Progenitor cell of endocrine pancreas (in vitro differentiated cells): ENCODE measurements around the gene CLEC16A. TPM values are rescaled to one million over a fixed set of nuclear protein-coding genes. Genes with fewer than 3 reads are reported as not detected.

ENCODE experiments used
- DNase-seq: peaks from one replicate; pipeline ENCODE4 v3.0.0; 2021; ENCODE audit warnings: low spot score; ENCODE audit not compliant: unreplicated experiment
- H3K27ac Mint-ChIP-seq: 2 replicates; pipeline ENCODE4 v1.8.0; 2021; ENCODE audit warnings: mild to moderate bottlenecking, moderate library complexity, mixed read lengths
- H3K27me3 Mint-ChIP-seq: 2 replicates; pipeline ENCODE4 v1.8.0; 2021; ENCODE audit warnings: mixed read lengths
- H3K36me3 Mint-ChIP-seq: 2 replicates; pipeline ENCODE4 v1.8.0; 2022; ENCODE audit warnings: mixed read lengths; ENCODE audit not compliant: insufficient read depth
- H3K4me1 Mint-ChIP-seq: 2 replicates; pipeline ENCODE4 v1.8.0; 2021; ENCODE audit warnings: low read depth, mixed read lengths
- H3K4me3 Mint-ChIP-seq: 2 replicates; pipeline ENCODE4 v1.8.0; 2021; ENCODE audit warnings: low read depth, mild to moderate bottlenecking, moderate library complexity, mixed read lengths
- H3K9me3 Mint-ChIP-seq: 2 replicates; pipeline ENCODE4 v1.8.0; 2021; ENCODE audit warnings: low read depth, mixed read lengths
- total RNA-seq: library from RNA; stranded (reverse); gene quantifications from 2 replicates; pipeline ENCODE4 v1.2.1, GENCODE V29; 2021
- TF ChIP-seq, protein P1 (sequence below): fragments of 200-600 bp; sonication (generic); IDR thresholded peaks from one replicate; pipeline ENCODE4 v1.5.0; 2021; ENCODE audit warnings: antibody characterized with exemption, mild to moderate bottlenecking; ENCODE audit not compliant: unreplicated experiment

CLEC16A gene
- total RNA-seq, 1 donor from 2014 or later: 34.3 TPM

DNA sequence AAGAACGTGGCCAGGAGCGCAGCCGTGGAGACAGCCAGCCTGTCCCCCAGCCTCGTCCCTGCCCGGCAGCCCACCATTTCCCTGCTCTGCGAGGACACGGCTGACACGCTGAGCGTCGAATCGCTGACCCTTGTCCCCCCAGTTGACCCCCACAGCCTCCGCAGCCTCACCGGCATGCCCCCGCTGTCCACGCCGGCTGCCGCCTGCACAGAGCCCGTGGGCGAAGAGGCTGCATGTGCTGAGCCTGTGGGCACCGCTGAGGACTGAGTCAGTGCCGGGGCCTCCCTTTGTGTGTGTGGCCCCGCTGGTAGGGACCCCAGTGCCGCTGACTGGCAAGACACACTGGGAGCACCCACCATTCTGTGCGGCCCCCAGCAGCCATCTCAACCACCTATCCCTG lies 234.1 kb downstream of the CLEC16A start:
- Mint-ChIP-seq H3K36me3 (peaks cover 10% of the 10 kb centered on the region), H3K4me1 (no peaks in the 10 kb centered on the region), H3K9me3 (no peaks in the 10 kb centered on the region), H3K4me3 (no peak overlapping the region), H3K27me3 (no peaks in the 10 kb centered on the region), H3K27ac (no peak overlapping the region)
- TF ChIP-seq, protein P1, sequence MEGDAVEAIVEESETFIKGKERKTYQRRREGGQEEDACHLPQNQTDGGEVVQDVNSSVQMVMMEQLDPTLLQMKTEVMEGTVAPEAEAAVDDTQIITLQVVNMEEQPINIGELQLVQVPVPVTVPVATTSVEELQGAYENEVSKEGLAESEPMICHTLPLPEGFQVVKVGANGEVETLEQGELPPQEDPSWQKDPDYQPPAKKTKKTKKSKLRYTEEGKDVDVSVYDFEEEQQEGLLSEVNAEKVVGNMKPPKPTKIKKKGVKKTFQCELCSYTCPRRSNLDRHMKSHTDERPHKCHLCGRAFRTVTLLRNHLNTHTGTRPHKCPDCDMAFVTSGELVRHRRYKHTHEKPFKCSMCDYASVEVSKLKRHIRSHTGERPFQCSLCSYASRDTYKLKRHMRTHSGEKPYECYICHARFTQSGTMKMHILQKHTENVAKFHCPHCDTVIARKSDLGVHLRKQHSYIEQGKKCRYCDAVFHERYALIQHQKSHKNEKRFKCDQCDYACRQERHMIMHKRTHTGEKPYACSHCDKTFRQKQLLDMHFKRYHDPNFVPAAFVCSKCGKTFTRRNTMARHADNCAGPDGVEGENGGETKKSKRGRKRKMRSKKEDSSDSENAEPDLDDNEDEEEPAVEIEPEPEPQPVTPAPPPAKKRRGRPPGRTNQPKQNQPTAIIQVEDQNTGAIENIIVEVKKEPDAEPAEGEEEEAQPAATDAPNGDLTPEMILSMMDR: no peak
- DNase-seq: no peak

- H3K4me3 Mint-ChIP-seq: no peak overlapping the region
- no peaks in the 10 kb centered on the region for H3K4me1 Mint-ChIP-seq
- TF ChIP-seq, protein P1: no peak
- H3K27ac Mint-ChIP-seq: no peak overlapping the region
- DNase-seq: no peak
- peaks cover 6% of the 10 kb centered on the region for H3K36me3 Mint-ChIP-seq
- no peaks in the 10 kb centered on the region for H3K9me3 Mint-ChIP-seq
- no peaks in the 10 kb centered on the region for H3K27me3 Mint-ChIP-seq
These were observed 235.2 kb downstream of the CLEC16A start for GRCh38 chr16:11179574-11179973.

GRCh38 chr16:11180489-11180888 lies 236.1 kb downstream of the CLEC16A start:
- Mint-ChIP-seq H3K4me1 (no peaks in the 10 kb centered on the region), H3K27me3 (no peaks in the 10 kb centered on the region), H3K9me3 (no peaks in the 10 kb centered on the region), H3K27ac (no peak overlapping the region), H3K4me3 (no peak overlapping the region), H3K36me3 (peaks cover 2% of the 10 kb centered on the region)
- DNase-seq: no peak
- TF ChIP-seq, protein P1: no peak

DNA sequence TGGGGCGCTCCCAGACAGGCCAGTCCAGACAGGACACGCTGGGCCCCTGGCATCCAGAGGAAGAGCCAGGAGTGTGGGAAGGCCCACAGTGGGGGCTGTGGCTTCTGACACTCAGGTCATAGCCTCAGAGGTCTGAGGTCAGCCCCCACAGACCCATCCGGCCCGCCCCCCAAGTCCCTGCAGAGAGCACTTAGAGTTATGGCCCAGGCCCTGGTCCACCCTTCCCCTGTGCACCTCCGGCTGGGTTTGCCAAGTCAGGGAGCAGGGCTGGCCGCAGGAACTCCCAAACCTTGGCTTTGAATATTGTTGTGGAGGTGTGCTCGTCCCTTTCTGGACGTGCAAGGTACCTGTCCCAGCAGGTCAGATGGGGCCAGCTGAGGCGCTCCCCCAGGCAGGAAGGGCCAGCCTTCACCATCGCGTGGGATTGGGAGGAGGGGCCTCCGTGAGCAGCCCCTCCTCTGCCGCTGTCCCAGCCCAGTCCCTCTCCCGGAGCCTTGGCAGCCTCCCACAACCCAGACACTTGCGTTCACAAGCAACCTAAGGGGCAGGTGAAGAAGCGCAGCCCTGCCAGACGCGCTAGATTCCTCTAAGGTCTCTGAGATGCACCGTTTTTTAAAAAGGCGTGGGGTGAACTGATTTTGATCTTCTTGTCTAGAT lies 237.0 kb downstream of the CLEC16A start:
- no peak overlapping the region for H3K4me3 Mint-ChIP-seq
- H3K27me3 Mint-ChIP-seq: no peaks in the 10 kb centered on the region
- H3K36me3 Mint-ChIP-seq: peaks cover 2% of the 10 kb centered on the region
- H3K4me1 Mint-ChIP-seq: no peaks in the 10 kb centered on the region
- no peak for DNase-seq
- H3K27ac Mint-ChIP-seq: no peak overlapping the region
- H3K9me3 Mint-ChIP-seq: no peaks in the 10 kb centered on the region
- TF ChIP-seq, protein P1: no peak

GRCh38 chr16:11181899-11182279 lies 237.5 kb downstream of the CLEC16A start:
- Mint-ChIP-seq H3K27ac (no peak overlapping the region), H3K36me3 (peaks cover 2% of the 10 kb centered on the region), H3K4me1 (no peaks in the 10 kb centered on the region), H3K9me3 (no peaks in the 10 kb centered on the region), H3K27me3 (no peaks in the 10 kb centered on the region), H3K4me3 (no peak overlapping the region)
- TF ChIP-seq, protein P1: no peak
- DNase-seq: no peak
